Pons (tissue), 1 donor: ENCODE data around the gene NTM.

ENCODE experiments used
- DNase-seq: peaks from one replicate; pipeline ENCODE4 v3.0.0-alpha.2; 2016; ENCODE audit warnings: low spot score

NTM gene

DNA sequence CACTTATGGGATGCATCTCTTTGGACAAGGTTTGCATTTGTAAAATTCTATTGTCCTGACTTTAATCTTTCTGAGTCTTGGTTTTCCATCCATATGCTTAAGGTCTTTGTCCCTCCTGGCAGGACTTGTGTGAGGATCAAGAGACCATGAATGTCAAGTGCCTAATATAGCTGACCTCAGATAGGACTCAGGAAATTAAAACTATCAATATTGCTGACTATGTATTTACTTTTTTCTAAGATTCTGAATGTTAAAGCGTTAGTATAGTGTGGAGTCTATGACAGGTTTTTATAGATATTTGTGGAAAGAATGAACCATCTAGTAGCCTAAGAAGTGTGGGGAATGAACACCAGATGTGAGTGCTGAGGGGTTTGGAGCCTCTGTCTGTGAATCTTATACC is 637.8 kb downstream of the NTM start:
- no peak for DNase-seq

DNA sequence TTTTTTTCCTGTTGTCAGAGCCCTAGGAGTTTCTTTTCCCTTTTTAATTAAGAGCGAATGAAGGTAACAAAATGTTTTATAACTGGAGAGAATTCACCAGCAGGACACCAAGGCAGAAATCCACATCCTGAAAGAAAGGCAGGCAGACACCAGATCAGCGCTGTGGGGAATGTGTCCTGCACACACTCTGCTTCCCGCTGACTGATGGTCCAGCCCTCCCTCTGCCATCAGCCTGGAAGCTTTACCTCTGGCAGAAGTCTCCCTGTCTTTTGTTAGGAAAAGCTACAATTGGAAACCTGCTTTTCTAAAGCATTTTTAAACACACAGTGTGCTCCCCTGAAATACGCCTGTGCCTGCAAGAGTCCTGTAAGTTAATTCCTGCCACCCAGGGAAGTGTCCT is 638.5 kb downstream of the NTM start:
- DNase-seq: no peak

DNA sequence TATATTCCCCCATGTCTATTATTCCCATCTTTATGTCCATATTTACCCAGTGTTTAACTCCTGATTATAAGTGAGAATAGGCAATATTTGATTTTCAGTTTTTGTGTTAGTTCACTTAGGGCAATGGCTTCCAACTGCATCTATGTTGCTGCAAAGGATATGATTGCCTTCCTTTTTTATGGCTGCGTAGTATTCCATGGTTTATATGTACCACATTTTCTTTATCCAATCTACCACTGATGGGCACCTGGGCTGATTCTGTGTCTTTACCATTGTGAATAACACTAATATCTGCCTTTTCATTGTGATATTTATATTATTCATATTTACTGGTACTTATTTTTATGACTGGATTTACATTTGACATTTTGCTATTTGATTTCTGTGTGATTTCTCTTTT is 649.6 kb downstream of the NTM start:
- DNase-seq: no peak

DNA sequence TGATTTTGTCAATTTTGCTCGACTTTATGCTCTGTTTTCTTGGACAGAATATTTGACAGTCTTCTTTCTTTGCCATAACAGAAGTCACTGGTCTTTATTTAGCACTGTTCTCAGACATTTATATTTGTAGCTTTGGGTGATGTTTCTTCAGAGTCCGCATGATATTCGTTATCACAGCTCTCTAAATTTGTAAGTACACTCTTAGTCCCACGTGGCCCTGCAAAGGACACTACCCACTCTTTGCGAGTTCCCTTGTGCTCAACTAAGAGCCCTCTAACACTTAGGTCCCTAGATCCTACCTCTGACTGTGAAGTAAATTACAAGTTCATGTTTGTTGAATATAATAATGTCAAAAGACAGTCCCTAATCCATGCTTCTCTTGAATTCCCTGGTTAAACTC is 651.9 kb downstream of the NTM start:
- DNase-seq: no peak

GRCh38 chr11:132022733-132023478 is 652.5 kb downstream of the NTM start:
- no peak for DNase-seq

- DNase-seq: no peak
Observed at GRCh38 chr11:132024587-132025295, 654.3 kb downstream of the NTM start.

DNA sequence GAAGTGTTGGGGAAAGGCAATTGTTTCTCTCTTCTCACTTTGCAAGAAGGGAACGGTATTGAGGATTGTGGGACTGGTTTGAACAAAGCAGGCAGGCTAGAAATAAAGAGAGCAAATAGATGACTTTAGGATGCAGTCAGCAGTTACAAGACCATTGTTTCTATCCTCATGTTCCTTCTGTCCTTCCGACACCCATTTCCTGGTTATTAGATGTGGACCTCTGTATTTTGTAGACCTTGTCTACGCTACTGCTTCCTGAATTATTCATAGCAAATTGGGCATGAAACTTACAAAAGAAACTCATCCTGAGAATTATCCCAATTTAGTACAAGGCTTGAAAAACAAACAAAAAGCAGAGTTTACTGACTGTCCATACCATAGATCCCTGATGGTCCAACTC is 656.3 kb downstream of the NTM start:
- DNase-seq: no peak

- peak; percentile 59 for DNase-seq
Observed at GRCh38 chr11:132028380-132029240, 658.2 kb downstream of the NTM start.

GRCh38 chr11:132030896-132031295 is 660.5 kb downstream of the NTM start:
- no peak for DNase-seq

DNA sequence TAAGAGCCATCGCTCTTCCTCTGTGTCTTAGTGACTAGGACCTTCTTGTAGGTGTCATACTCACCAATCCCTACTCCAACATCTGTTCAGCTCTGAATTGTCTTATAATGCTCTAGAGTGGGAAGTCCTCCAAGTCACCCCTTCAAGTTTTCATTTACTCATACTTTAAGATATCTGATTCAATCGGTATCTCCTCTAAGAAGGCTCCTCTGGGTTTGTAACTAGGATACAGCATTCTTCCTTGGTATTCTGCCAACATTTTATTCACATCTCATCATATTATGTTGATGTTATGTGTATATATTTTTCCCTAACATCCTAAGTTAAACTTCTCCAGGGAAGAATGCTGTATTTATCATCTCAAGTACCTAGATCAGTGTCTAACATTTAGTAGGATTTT is 662.1 kb downstream of the NTM start:
- no peak for DNase-seq

DNA sequence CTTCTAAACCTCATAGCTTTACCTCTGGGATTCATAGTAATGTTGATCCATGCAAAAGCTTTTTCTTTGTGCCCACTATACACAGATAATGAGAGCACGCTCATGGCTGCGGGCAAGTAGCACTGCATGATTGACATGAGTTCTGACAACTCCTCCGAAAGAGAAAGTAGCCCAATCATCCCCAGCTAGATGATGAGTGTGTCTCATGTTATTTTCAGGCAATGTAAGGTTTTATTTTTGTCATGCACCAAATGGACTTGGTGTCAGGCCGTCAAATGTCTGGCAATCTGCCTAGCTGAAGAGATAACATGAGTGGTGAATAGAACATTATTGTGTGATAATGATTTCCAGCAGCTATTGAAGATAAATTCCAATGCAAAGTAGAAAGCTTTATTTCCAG is 662.6 kb downstream of the NTM start:
- DNase-seq: no peak

GRCh38 chr11:132035228-132035627 is 664.8 kb downstream of the NTM start:
- DNase-seq: no peak

DNA sequence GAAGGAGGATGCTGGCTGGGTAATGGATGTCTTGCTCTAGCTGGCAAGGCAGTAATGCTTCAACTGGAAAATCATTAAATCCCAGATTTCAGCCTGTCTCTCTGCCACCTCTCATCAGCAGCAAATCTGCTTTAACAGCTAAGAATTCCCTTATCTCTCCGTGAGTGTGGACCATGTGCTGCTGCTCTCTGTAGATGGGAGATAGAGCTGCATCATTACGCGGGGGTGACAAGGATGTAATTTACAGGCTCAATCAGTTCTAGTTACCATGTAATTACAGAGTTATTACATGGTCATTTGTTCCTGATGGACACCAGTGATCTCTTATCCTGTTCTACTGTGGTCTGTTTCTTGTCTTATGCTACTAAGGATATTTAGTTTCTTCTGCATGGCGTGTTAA is 665.4 kb downstream of the NTM start:
- no peak for DNase-seq

- no peak for DNase-seq
Observed at GRCh38 chr11:132036220-132036619, 665.8 kb downstream of the NTM start.

GRCh38 chr11:132036746-132037466 is 666.5 kb downstream of the NTM start:
- no peak for DNase-seq

DNA sequence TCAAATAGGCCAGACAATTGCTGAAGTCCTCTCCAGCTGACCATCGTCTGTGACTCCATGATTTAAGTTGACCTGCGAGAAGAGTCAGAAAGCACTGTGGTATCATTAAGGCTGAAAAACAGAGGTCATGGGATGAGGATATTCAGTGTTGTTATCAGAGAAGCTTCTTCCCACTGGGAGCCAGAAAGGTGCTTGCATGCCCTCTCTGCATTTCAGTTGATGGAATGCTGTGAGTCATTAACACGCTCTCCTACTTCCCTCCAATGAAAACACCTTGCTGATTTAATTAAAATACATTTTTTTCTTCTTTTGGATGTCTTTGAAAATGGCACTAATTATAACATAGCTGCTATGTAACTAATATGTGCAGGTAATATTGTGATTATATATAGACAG is 667.0 kb downstream of the NTM start:
- no peak for DNase-seq

- no peak for DNase-seq
Observed at GRCh38 chr11:132037956-132038355, 667.5 kb downstream of the NTM start.

GRCh38 chr11:132039521-132039920 is 669.1 kb downstream of the NTM start:
- DNase-seq: no peak

DNA sequence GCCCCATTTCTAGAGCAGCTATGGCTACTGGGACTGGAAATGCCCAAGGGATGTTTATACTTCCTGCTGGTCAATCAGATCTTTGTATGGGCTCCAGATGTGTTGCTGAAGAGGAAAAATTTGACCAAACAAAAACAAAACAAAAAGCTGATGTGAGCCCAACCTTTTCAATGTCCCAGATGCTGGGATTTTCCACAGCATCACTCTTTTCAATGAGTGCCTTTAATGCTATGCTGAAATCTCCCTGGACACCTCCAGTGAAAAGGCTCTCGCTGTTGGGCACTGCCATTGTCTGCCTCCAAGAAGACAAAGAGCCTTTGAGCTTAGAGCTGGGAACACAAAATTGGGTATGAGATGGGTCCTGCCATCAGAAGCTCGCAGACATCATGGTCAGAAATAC is 671.9 kb downstream of the NTM start:
- peak; percentile 90 for DNase-seq

DNA sequence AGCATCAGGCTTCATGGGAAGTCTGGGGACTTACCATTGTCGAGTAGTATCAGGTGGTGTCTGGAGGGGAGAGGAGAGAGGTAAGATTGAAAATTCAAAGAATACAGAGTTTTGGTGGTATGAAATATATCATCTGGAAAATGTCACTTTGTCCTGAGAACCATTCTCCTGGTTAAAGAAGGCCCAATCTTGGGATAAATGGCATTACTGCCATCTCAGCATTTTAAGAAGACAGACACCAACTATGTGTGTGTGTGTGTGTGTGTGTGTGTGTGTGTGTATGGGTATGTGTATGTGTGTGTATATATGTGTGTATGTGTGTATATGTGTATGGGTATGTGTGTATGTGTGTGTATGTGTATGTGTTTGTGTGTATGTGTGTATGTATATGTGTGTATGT is 673.3 kb downstream of the NTM start:
- DNase-seq: no peak

DNA sequence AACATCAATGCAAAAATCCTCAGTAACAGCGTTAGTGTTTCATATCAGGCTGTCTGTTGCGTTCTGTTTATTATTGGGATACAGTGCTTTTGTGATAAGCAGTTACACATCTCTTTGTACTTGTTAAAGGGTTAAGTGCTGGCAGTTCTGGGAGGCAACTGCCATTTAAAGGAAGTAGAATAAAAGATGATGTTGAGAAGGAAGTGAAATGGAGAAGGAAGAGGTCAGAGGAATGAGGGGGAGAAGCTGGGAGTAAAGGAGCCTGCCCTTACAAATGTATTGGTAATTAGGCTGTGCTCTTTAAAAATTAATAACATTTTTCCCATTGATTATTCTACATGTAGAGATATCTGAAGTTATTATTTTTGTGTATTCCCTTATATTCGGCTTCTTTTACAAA is 674.7 kb downstream of the NTM start:
- DNase-seq: peak; percentile 60

GRCh38 chr11:132046288-132046865 is 676.0 kb downstream of the NTM start:
- DNase-seq: no peak
